GM18867 (cell line): Measurements from ENCODE around the gene TBCD.
"Not testable (repeated sequence)": the region's sequence is repeated elsewhere in the genome, so short reads cannot be mapped to it uniquely, and the experiment has no call there.

ENCODE experiments used
- ATAC-seq: cut with Tn5 transposase; IDR thresholded peaks from one replicate; pipeline ENCODE4 v1.9.1; 2021; ENCODE audit warnings: mild to moderate bottlenecking, moderate library complexity; ENCODE audit not compliant: unreplicated experiment

Gene TBCD

DNA sequence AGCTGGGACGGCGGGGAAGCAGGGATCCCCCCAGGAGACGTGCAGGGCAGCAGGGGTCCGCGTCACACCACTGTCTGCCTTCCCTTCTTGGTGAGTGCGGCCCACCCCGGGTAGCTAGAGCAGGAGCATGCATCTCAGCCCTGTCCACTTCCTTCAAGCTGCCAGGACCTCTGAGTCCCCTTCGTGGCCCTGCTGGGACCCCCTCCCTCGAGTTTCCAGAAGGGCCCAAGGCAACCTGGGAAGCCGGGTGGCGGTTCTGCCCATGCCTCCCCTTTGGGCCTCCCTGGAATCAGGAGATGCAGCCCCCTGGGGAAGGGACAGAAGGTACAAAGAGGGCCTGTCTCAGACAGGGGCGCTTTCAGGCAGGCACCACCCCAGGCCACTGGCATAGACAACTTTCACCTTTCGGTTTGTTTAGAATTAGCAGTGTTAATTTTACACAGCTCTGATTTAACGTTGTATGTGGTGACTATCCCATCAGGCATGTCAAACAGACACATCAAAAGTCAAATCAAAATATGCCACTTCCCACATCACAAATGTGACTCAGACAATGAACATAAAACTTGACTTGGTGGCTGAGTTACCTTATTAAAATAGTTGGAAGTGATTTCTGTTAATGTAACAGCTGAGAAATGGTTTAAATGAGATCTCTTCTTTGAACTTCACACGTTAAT is 233.0 kb downstream of the TBCD start:
- ATAC-seq = no peak

- no peak for ATAC-seq
Observed at GRCh38 chr17:82985428-82985805, 233.6 kb downstream of the TBCD start.

GRCh38 chr17:82985973-82986372 is 234.1 kb downstream of the TBCD start:
- no peak for ATAC-seq

GRCh38 chr17:82989051-82989450 is 237.2 kb downstream of the TBCD start:
- not testable (repeated sequence) for ATAC-seq

- no peak for ATAC-seq
Observed at GRCh38 chr17:82989881-82990280, 238.0 kb downstream of the TBCD start.

DNA sequence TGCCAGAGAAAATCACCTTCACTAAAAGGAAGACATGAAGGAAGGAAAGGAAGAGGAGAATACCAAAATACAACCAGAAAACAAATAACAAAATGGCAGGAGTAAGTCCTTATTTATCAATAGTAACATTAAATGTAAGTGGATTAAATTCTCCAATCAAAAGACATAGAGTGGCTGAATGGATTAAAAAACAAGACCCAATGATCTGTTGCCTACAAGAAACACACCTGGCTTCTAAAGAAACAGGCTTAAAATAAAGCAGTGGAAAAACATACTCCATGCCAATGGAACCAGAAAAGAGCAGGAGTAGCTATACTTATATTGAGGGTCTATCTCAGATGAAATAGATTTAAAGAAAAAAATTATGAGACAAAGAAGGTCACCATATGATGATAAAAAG is 241.1 kb downstream of the TBCD start:
- no peak for ATAC-seq
